GM12878 (cell line): ENCODE results near the gene OTUD5.

Experiments used
- FOXM1 ChIP-seq: IDR thresholded peaks from 2 replicates; pipeline ENCODE4 v1.6.1; 2012; ENCODE audit warnings: low read depth, mild to moderate bottlenecking, inconsistent platforms, low read length, moderate library complexity
- REST ChIP-seq: IDR thresholded peaks from 2 replicates; pipeline ENCODE4 v1.6.1; 2012; ENCODE audit warnings: mild to moderate bottlenecking, low read depth, low read length
- SRF ChIP-seq, 2 experiments: IDR thresholded peaks; 2 replicates each; pipeline ENCODE4 v1.6.1; 2011; ENCODE audit warnings: low read depth in 2 of 2, low read length in 2 of 2, mild to moderate bottlenecking in 1 of 2, moderate library complexity in 1 of 2
- TF ChIP-seq, protein P1 (sequence below): IDR thresholded peaks from 2 replicates; pipeline ENCODE4 v1.6.1; 2011; ENCODE audit warnings: low read depth, low read length, improper control_type of control experiment, borderline replicate concordance
- TF ChIP-seq, protein P2 (sequence below), 3 experiments: IDR thresholded peaks in 2 of 3; conservative IDR thresholded peaks in 1 of 3; 2 replicates each; pipeline ENCODE4 v1.5.1; 2011; ENCODE audit warnings: low read depth in 3 of 3, low read length in 3 of 3, mild to moderate bottlenecking in 3 of 3, control low read depth in 2 of 3, moderate library complexity in 2 of 3, inconsistent platforms in 1 of 3, mixed read lengths in 1 of 3; ENCODE audit not compliant: control insufficient read depth in 2 of 3, insufficient read depth in 1 of 3; ENCODE audit errors: extremely low read depth in 1 of 3

GRCh38 chrX:48883729-48884128 is 73.7 kb downstream of the OTUD5 start:
- TF ChIP-seq FOXM1 (no peak), REST (no peak), SRF (IDR thresholded peaks at IDR 0.05; ENCODE audit: low read depth in 2 of 2, low read length in 2 of 2) (no peak)
- TF ChIP-seq, protein P1, sequence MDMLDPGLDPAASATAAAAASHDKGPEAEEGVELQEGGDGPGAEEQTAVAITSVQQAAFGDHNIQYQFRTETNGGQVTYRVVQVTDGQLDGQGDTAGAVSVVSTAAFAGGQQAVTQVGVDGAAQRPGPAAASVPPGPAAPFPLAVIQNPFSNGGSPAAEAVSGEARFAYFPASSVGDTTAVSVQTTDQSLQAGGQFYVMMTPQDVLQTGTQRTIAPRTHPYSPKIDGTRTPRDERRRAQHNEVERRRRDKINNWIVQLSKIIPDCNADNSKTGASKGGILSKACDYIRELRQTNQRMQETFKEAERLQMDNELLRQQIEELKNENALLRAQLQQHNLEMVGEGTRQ, result no peak
- TF ChIP-seq, protein P2, sequence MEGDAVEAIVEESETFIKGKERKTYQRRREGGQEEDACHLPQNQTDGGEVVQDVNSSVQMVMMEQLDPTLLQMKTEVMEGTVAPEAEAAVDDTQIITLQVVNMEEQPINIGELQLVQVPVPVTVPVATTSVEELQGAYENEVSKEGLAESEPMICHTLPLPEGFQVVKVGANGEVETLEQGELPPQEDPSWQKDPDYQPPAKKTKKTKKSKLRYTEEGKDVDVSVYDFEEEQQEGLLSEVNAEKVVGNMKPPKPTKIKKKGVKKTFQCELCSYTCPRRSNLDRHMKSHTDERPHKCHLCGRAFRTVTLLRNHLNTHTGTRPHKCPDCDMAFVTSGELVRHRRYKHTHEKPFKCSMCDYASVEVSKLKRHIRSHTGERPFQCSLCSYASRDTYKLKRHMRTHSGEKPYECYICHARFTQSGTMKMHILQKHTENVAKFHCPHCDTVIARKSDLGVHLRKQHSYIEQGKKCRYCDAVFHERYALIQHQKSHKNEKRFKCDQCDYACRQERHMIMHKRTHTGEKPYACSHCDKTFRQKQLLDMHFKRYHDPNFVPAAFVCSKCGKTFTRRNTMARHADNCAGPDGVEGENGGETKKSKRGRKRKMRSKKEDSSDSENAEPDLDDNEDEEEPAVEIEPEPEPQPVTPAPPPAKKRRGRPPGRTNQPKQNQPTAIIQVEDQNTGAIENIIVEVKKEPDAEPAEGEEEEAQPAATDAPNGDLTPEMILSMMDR (IDR thresholded peaks at IDR 0.05 in 2 of 3, conservative IDR thresholded peaks at IDR 0.05 in 1 of 3; ENCODE audit: control insufficient read depth in 2 of 3, extremely low read depth in 1 of 3, insufficient read depth in 1 of 3, low read depth in 3 of 3, low read length in 3 of 3), result no peak
